Measurements from ENCODE around the gene SEC61G.

SEC61G gene

DNA sequence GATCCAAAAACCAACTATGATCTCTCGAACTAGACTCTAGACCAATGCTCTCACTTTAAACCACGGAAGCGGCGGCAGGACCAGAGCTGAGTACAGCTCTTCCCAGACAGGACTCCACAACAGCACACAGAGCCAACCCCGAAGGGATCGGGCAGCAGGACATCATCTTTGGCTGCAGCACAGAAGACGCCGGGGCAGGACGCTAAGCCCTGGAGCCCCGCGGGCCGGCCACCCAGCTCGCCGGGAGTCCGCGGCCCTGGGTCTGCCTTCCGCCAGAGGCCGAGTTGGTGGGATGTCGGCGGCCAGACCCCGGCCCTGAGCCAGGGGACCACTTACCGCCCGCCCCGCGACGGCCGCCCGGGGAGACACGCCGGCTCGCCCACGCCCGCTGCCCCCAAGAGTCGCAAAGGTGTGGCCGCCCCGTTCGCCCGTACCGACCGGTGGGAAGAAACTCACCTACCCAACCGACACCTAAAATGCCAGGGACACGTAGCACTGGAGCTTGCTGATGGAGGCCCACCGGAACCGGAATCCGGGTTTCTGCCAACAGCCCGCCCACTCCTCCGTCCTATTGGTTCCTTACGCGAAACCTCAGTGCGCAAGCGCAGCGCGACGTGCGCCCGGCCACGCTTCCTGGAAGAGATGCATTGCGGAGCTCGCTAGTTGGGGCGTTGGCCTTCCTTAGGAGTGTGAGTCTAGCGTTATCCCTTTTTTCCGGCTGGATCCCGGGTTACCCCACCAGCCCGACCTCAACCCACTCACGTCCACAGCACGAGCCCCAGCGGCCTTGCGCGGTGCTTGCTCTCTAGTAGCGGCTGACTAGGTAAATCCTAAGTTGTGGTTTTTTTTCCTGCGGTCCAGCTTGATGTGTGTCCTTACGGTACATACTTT is at the start of gene SEC61G:
SEC61G (minus strand) TSS at position 510 of the 891 bp plus-strand sequence. CDS start 1,623 bp downstream, outside the sequence.
- DNase-seq, result peak; percentile 96

DNA sequence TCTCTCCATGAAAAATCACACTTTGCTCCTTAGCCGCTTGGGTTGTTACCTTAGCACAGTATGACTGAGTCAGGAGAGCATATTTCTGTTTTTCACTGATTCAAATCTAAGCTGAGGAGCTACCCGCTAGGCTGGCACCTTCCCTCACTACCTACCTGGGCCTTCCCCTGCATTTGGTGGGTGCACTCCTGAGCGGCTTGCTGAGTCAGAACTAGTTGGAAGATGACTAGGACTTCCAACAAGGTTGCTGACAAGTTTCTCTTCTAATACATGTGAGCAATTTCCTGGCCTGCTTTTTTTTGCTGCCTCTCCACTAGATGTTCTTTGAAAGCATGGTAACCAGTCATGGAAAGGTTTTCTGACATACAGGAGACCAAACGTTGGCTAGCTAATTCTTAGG is 43.8 kb upstream of the SEC61G start:
- DNase-seq, result peak; percentile 31

DNA sequence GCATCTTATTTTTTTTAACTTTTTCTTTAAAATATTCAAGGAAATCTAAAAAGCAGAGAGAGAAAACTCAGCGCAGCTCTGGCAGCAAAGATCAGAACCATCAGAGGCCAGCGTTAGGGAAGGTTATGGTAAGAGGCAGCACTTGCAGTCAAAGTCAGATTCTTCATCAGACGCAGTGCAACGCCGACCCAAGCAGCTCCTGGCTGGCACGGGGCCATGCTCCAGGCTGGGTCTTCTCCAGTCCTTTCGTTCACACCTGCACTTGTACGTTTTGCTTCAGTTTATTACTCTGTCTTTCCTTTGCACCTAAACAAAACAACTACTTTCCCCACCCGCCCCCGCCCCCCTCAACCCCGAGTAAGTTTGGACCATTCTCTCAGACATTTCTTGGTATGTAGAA is 43.1 kb upstream of the SEC61G start:
- no peak for DNase-seq

DNA sequence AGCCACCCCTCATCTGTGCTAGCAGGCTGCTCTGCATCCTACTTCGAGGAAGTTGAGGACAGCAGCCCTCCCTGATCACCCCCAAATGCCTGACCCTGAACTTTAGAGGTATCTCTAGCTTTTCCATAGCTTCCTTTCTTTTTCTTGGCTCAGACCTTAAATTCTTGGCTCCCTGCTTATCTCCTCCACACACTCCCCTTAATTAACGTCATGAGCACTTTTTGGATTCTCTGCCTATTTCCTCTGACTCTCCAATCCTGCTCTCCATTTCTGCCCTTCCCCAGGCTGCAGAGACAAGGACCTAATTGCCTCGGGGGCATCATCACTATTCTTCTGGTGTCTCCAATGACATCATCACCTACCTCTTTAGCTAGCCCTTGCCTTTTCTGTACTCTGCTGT is 40.8 kb upstream of the SEC61G start:
- no peak for DNase-seq

DNA sequence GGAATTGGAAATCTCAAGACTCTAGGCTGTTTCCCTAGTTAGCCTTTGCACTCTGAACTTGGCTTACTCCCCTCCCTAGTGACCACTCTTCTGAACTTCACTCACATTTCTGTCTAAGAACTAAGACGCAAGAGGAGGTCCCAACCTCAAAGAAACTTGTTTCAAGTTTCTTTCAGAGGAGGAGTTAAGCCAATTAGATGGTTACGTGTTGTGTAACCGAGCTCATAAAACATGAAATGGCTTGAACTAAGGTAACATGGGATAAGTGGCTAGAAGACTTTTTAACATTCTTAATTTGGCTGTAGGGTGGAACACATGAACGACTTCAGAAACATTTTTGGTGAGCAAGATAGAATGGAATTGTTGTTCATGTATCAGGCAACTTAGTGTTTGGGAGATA is 39.5 kb upstream of the SEC61G start:
- DNase-seq, result no peak

DNA sequence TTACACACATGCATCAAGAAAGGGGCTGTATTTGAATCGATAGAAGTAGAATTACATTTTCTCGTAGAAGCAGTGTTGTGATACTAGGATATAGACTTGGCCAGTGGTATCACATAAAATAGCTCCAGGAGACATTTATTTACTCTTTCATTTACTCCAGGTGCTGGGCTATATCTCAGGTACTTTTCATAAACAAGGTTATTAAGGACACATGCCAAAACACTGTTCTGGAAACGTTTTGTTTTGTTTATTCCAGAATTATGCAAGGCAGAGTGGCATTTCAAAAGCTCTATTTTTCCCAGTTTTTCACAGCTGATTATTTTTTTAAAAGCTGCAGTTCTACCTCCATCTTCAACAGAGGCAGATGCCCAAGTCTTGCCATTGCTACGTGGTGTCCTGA is 37.8 kb upstream of the SEC61G start:
- DNase-seq, result no peak

DNA sequence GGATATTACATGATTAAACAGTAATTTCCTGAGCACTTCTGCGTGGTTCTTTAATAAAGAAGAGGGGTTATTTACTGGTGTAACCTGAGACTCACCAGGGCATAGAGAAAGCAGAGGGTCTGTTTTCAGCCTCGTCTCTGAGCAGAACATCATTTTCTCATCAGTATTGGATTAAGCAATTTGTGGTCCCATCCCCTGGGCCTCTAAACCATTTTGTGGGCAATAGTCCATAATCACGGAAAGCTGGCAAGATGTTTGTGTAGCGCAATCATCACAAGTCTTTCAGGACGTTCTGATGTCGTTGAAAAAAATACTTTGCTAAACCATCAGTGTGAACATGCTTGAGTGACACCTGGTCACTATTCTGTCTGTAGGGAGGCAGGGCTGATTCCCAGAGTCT is 37.1 kb upstream of the SEC61G start:
- no peak for DNase-seq

DNA sequence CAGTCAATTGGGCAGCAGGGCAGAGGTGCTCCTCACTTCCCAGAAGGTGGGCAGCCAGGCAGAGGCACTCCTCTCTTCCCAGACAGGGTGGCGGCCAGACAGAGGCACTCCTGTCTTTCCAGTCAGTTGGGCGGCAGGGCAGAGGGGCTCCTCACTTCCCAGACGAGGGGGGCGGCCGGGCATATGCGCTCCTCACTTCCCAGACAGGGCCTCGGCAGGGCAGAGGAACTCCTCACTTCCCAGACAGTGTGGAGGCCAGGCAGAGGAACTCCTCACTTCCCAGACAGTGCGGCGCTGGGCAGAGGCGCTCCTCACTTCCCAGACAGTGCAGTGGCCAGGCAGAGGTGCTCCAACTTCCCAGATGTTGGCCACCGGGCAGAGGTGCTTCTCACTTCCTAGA is 33.4 kb upstream of the SEC61G start:
- no peak for DNase-seq

DNA sequence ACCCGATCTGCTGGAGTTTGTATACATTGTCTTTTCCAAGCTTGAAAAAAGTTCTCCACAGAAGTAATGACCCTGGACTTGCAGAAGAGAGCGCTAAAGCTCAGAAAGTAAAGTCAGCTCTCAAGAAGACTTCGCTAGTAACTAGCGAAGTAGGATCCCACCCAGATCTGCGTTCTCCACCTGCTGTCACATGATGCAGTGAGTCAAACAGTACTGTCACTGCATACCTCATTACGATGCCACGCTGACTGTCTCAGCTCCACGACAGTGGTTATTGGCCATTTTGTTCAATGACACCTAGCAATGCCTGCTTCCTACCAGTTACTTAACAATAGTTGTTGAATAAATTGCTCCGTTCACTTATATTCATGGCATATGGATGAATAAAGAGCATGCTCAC is 29.7 kb upstream of the SEC61G start:
- DNase-seq, result peak; percentile 30

DNA sequence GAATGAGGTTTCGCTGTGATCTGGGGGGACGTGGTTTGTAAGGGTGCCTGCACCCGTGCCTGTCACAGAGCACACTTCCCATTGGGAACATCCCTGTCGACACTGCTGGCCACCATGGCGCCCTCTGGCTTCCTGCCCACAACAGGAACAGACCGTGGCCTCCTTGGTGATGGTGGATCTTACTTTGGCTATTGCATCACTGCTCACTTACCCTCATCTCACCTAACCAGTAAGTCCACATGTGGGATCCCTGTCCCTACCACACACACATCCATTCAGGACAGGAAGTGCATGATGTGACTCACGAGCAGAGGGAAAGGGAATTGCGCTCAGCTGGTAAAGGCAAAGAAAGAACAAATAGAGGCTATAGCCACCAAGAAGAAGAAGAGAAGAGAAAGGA is 26.2 kb upstream of the SEC61G start:
- DNase-seq, result no peak

DNA sequence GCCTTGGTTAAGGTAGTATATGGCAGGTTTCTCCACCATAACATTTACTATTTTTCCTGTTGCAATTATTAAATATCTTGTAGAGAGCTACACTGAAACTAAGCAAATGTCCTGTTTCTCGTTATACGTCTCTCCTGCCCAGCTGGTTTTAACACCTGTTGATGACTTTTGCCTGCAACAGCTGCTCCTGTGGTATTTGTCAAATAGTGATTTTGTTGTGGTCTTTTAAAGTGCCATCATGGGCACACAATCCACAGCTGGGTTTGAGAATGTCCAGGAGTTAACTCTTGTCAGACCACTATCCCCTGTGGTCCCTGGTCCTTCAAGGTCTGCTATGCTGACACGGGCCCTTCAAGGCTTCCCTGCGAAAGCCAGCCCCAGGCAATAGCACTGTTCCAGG is 24.9 kb upstream of the SEC61G start:
- no peak for DNase-seq

DNA sequence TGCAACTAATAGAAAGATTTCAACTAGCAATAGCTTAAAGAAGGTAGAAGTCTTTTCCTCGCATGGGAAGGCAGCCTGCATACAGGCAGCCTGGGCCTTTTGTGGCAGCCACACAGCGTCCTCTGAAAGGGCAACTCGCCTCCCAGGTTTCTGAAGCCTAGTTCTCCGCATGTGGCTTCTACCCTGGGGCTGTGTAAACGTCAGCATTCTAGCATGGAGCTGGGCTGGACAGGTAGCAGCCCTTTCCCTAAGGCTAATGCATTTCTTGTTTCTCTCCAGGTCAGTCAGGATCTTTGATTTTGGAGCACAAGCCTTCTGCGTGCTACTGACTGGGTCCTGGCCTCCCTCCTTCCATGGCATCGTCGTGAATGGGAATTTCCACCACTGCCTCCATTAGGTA is 23.8 kb upstream of the SEC61G start:
- DNase-seq, result no peak

DNA sequence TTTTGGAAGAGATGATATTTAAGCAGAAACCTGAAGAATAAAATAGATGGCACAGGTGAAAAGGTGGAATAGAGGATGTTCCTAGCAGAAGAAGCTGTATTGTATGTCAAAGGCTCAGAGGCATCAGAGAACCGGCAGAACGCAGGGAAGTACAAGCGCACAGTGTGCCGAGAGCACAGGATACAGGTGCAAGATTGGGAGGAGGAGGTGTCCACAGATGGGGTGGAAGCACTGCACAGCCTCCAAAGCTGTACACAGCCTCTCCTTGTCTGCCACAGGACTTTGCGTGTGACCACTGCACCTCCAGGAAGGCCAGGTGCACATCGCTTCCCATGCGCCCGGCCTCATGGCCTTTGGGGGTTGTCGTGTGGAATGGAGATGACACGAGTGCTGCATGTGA is 23.3 kb upstream of the SEC61G start:
- no peak for DNase-seq

DNA sequence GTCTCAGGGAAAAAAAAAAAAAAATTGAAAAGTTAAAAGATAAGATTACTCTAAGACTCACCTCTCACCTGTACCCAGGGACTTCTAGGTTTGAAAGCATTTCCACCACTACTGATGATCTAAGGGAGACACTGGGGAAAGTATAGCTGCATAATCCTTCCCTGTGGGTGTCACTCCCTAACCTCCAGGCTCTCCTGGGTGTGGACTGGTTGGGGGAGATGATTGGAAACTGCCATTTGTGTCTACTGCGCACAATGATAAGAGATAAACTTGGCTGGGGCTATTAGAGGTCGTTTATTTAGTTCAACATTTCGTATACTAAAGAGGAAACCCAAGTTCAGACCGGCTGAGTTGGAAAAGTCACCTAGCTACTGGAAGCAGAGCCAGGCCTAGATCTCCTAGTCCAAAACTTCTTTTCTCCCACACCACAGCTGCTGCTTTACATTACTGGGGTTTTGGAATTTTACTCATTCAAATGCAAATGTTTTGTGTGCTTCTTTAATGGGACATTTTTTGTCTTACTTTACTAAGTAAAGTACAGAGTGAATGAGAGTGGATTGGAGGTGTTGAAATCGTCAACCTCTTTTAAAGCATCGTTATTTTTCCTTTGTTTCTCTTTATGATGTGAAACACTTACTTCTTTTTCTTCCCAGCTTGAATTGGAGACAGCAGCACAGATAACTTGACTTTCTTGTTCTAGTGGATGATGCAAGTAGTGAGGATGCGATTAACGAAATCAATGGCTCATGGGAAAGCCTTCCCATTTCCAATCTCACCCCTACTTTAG is 22.3 kb upstream of the SEC61G start:
- no peak for DNase-seq

DNA sequence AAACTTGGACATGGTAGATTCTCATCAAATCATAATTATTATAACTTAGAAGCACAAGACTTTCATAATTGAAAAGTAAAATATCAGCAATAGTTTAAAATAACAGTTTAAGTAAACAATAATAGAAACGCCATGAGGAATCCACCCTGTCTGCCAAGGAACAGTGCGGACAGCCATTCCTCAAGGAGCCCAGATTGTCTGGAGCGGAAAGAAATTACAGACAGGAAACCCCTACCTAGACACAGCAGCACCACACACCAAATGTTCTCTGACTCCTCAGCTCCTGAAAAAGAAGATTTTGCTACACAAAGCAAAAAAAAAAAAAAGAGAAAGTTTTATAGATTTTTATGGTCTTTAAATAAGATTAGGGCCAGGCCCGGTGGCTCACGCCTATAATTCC is 21.5 kb upstream of the SEC61G start:
- no peak for DNase-seq

DNA sequence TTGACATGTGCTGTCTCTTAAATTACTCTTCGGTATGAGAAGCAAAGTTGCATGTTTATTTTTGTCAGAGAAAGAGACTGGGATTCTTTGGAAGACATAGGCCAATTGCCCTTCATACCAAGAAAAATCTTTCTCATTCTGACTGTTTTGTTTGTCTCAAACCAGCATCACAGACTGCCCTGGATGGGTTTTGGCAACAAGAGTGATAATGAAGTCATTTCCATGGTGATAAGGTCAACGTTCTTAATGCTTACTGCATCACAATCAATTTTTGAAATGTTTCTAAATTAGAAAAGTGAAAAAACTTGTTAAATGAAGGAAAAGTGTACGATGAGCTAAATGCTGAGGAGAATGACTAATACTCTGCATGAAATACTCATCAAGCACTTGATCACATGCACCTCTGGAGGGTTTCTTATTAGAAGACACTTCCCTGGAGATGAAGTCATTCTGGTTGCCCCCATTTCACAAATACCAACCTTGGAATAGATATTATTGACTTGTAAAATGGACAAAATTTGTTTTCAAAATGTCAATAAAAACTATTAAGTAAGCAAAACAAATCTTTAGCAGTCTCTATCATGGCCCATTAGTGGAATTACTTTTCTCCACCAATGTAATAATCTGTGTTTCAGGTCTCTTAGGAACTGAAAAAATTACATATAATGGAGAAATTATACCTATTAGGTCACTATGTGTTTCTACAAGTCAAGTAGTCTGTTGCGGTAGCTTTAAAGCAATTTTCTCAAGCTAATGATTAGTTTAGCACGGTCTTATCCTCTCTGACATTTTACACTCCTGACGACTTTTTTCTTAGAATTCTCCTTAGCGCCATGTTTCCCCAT is 19.9 kb upstream of the SEC61G start:
- DNase-seq, result no peak

DNA sequence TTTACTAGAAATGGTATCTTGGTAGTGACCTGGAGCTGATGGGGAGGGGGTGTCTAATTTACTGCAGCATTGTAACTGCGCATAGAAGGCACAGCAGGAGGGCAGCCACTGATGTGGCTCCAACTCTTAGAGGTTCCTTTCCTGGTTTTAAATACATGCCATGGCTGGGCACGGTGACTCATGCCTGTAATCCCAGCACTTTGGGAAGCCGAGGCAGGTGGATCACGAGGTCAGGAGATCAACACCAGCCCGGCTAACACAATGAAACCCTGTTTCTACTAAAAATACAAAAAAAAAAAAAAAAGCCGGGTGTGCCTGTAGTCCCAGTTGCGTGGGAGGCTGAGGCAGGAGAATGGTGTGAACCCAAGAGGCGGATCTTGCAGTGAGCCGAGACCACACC is 19.2 kb upstream of the SEC61G start:
- no peak for DNase-seq

DNA sequence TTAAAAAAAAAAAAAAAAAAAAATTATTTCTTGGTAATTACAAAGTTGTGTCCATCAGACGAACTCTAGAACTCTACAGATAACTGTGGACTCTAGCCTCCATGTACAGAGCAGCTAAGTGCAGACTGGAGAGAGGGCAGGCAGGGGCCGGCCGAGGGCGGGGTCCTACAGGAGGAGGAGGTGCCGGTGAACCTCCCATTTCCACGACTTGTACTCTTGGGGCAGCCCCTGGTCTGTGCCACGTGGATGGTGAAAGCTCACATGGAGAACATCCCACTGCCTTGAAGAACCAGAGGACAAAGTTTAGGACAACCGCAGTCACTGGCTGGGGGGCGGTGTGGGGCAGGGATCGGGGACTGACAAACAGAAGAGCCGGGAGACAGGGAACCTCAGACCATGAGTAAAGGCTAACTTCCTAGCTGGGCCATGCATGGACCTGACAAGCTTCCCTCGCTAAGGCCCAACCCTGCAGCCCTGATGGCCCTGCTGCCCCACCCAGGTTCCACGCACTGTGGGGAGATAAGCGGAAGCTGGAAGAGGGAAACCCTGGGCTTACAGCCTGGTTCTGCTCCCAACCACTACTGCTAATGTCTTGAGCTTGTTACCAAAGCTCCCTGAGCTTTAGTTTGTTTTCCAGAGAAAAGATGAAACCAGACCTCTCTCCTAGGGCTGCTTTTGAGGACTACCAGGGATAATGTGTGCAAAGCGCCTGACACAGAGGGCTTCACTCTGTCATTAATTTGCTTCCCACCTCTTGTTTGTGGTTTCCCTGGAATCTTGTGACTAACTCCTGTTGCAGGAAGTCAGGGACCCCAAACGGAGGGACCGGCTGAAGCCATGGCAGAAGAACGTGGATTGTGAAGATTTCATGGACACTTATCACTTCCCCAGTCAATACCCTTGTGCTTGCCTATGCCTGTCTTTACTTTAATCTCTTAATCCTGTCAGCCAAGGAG is 16.1 kb upstream of the SEC61G start:
- no peak for DNase-seq

DNA sequence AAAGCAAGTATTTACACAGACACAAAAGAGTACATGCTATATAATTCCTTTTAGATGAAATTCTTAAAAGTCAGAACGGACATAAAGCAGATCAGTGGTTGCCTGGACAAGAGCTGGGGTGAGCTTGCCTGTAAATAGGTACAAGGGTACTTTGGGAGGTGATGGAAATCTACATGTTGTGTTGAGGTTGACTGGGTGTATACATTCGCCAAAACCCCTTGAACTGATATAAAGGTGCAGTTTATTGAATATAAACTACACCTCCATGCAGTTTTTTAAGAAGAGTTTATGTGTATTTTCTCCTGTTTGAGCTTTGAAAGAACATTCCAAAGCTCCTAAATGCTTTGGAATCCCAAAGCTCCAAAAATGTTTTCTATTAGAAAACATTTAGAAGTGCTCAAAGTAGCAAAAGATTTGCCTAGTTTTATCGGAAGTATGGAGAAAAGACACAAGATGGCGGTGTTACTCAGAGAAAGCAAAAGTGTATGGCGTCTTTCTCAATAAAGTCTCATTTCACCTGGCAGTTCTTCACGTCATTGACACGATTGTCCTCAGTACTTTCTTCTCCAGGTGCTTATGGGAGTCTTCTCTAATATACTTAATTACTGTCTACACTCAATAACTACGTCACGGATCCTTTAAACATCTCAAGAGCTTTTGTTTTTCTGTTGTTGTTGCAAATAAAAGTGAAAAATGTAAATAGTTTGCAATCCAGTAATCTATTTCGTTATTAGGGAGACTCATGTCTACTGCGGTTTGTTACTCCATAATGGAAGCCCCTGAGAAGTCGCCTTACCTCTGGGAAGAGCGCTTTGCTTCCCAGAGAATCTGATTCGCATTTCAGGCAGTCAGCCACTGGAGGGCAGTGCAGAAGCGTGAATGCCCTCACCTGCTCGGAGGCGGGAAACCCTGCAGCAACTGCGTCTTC is 14.7 kb upstream of the SEC61G start:
- peak; percentile 81 for DNase-seq

DNA sequence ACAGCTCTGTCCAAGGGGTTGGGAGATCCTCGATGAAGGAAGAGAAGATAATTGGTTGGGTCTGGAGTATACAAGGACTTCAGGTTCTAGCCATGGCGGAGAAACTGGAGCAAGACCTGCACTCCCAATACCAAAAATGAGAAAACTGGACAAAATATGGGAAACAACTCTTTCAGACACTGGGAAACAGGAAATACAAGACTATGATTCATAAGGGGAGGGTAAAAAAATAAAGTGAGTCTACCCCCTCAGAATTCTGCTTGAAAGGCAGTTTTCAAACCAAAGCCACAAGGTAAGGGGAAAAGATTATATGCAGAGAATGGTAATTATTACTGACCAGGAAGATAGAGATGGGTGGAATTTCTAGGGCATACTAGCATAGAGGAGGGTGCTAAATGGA is 10.2 kb upstream of the SEC61G start:
- no peak for DNase-seq

DNA sequence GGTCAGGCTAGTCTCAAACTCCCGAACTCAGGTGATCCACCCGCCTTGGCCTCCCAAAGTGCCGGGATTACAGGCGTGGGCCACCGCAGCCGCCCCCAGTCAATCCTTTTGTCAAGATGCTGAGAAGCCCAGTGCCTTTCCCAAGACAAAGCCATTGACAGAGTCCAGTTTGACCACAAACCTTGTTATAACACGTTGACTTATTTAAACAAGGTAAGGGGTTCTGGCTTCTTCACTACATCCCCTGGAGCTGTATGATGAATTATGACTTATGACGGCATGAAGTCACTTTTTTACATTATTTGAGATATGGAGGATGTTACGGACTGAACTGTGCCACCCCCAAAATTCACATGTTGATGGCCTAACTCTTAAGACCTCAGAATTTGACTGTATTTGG is 5.8 kb upstream of the SEC61G start:
- no peak for DNase-seq

Measured in stimulated activated CD8-positive, alpha-beta memory T cell treated with anti-CD3 and anti-CD28 coated beads, Interleukin-4, amount 100 ng/mL, for 48 hours (primary cell).